NCI-H2081 treated with DMSO at 0.1 percent for 48 hours (cell line): Measurements from ENCODE around the gene RASSF1.

ENCODE experiments used
- DNase-seq: peaks from one replicate; lab custom pipeline; 2025; lab: John Stamatoyannopoulos, UW

RASSF1 gene

GRCh38 chr3:50365842-50366220, 25.2 kb upstream of the RASSF1 start:
- no peak for DNase-seq

DNA sequence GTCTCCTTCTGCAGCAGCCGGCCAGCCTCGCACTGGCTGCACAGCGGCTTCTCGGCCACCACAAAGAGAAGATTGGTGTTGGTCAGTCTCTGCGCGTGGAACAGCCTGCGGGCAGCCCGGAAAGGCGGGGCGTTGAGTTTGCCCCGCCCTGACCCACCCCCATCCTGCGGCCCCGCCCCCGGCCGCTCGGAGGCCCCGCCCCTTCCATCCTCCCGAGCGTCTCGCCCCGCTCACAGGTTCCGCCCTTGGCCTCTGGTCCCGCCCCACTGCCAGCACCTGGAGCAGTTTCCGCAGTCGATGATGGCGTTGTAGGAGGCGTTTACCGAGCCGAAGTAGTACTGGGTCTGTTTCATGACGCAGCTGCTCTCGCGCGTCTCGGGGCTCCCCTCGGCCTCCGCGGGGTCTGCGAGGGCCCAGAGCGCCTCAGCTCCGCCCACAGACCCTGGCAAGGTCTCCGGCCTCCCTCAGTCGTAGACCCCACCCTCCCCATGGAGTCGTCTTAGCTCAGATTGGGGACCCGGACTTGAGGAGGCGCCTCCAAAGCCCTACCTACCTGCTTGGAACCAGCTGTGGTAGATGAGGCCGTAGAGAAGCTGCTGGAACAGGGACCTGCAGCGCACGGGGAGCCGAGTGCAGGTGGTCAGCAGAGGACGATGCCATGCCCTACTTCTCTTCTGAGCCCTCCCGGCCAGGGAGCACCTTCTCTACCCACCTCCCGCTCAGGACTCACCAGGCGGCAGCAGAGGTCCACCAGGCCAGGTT, 24.6 kb upstream of the RASSF1 start:
- peak; percentile 21 for DNase-seq

DNA sequence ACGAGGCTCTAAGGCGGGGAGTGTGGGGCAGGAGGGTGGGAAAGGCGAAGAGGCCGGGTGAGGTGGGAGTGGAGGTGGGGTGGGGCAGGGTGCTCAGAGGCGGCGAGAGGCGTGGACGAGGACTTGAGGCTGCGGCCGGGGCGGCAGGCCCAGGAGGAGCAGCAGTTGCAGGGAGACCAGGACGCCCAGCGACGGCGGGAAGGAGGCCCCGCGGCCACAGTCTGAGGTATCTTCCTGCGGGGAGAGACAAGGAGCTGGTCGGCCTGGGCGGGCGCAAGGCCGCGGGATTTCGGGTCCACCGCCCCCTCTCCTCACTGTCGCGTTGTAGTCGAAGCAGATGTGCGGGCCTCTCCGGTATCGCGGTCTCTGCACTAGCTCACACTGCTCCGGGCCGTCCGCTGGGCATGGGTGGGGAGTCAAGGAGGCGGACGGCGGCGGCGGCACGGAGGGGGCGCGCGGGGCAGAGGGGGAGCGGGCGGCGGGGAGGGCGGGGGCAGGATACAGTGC, 24.0 kb upstream of the RASSF1 start:
- no peak for DNase-seq

DNA sequence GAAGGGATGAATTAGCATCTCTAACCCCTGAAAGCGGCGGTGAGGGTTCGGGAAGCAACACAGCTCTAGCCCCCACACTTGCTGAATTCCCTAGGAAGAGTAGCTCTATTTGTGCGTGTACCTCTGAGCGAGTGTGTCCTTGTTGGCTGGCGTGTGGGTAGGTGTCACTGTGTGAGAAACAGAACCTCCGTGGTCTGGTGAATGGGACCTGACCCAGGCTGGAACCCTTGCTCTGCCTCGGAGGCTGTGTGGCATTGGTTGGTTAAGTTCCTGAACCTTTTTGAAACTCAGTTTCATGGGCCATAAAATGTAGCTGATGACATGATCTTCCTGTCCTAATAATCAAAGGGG, 19.1 kb upstream of the RASSF1 start:
- no peak for DNase-seq

- peak; percentile 66 for DNase-seq
Measured at GRCh38 chr3:50358911-50359759, 18.5 kb upstream of the RASSF1 start, which contains the start of gene TMEM115. Gene TMEM115, minus strand, starts transcription at chr3:50359521. Its CDS starts 458 bp downstream, at chr3:50359063.

DNA sequence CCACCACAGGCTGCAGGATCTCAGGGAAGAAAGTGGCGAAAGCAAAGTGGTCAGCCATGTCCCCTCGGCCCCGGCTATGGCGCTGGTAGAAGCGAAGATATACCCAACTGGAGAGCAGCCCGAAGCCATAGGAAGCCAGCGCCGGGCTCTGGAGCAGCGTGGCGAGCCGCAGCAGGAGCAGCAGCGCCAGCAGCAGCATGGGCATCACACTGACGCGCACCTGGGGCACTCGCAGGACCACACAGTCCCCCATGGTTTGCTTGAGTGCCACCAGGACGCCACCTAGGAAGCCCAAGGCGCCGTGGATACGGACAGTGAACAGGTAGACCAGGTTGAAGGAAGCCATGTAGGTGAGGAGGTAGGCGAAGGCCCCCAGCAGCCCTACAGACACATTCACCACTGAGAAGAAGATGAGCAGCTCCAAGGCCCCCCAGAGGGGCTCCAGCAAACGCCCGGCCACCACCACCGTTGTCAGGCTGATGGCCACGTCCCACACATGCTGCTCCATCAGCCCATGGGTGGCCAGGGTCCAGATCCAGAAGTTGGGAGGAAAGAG, 17.8 kb upstream of the RASSF1 start:
- DNase-seq = no peak

DNA sequence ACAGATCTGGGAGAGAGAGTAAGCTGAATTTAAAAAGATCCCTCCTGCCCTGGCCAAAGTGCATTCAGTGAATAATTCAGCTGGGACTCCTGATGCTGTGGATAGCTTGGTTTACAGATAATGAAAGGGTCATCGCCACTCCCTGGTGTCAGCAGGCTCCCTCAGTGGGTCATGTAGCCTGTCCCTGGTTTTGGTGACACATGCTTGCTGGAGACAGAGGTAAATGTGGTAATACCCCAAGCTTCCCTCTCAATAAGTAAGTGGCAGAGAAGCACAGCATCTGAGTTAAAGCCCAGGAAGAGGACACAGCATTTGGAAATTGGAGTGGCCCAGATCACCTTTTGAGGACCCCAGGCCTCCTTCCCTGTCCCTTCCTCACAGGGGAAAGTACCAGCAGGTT, 16.8 kb upstream of the RASSF1 start:
- no peak for DNase-seq

GRCh38 chr3:50356553-50356952, 15.9 kb upstream of the RASSF1 start:
- DNase-seq = no peak

- DNase-seq = no peak
Measured at GRCh38 chr3:50355829-50356552, 15.4 kb upstream of the RASSF1 start.

DNA sequence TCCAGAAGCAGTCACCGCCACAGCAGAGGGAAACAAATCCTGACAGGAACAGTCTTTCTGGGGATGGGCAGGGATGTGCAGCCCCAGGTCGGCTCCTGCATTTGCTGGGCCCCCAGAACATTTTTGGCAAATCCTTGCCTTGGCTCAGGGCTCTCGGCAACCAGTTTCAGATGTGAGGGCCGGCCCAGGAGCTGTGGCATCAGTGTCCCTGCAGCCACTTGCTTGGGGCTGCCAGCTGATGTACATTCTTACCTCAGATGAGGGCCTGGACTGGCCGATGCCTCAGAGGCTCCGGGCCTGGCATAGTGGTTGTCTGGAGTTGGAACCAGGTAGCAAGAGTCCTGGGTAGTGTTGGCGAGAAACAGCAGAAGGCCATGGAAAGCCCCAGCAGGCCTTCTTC, 14.2 kb upstream of the RASSF1 start:
- no peak for DNase-seq

GRCh38 chr3:50354186-50354764, 13.6 kb upstream of the RASSF1 start:
- no peak for DNase-seq

- no peak for DNase-seq
Measured at GRCh38 chr3:50353245-50354004, 12.8 kb upstream of the RASSF1 start.

DNA sequence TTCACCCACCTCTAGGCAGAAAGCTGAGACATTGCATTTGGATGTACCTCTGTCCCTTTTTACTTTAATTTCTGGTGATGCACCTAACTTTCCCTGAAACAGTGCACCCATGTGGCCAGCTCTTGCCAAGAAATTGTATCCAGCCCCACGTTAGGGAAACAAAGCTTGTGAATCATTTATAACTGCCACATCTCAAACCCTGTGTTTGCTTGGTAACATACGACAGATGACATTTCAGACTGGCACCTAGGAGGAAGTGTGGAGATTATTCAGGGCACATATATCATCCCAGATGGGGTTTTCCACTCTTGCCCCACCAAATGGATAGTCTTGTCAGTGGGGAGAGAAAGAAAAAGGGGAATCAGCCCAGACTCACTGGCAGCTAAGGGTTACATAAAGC, 12.1 kb upstream of the RASSF1 start:
- DNase-seq = no peak

- DNase-seq = no peak
Measured at GRCh38 chr3:50351323-50351697, 10.7 kb upstream of the RASSF1 start.

DNA sequence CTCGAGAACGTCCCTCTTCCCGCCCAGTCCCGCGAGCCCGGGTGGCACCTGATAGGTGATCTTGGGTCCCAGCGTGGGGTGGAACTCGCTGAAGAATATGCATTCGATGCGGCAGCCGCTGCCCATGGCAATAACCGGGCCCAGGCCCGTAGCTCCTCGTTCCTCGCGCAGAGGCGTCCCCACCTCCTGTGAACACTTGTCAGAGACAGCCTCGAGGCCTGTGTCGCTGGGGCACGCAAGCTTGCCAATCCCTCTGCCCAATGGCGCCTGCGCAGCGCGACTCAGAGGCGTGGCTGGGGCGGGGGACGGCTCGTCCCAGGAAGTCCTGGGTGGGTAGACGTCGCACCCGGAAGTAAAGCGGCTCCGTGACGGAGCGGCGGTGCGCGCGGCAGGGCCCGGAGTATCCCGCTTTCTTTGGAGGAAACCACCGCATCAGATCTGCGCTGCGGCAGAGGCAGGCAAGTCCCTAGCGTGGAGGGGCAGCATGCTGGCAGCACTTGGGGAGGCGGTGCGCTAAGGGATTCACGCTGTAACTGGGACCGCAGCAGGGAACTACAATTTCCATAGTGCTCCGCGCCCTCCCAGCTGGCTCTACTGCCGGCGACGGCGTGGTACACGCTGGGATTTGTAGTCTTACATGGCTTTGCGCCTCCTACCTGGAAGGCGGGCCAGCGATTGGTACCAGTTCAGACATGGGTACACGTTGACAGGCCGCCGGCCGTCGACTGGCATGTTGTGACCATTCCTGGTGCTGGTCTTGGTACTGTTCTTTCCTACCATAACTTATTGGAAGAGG, 10.1 kb upstream of the RASSF1 start, which contains the start of the genes CYB561D2 and NPRL2:
Gene CYB561D2 (plus strand): TSS at position 336 of the 796 bp plus-strand sequence. CDS start 572 bp downstream, outside the sequence.
Gene NPRL2 (minus strand): TSS at position 249 of the 796 bp plus-strand sequence. CDS start 123 bp downstream, at position 126.
- peak; percentile 62 for DNase-seq

DNA sequence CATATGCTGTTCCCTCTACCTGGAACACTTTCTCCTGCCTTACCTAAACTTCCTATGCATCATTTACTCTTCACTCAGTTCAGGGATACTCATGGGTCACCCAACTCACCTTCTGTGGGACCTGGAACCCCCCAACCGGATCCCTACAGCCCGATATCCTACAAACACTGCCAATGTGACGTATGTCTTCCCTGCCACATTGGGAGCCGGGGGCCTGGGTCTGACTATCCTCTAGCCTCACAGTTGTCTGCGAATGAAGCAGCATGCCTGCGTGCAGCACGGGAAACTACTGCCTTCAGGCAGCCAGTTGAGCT, 9.5 kb upstream of the RASSF1 start:
- no peak for DNase-seq

GRCh38 chr3:50347187-50347813, 6.7 kb upstream of the RASSF1 start:
- no peak for DNase-seq

DNA sequence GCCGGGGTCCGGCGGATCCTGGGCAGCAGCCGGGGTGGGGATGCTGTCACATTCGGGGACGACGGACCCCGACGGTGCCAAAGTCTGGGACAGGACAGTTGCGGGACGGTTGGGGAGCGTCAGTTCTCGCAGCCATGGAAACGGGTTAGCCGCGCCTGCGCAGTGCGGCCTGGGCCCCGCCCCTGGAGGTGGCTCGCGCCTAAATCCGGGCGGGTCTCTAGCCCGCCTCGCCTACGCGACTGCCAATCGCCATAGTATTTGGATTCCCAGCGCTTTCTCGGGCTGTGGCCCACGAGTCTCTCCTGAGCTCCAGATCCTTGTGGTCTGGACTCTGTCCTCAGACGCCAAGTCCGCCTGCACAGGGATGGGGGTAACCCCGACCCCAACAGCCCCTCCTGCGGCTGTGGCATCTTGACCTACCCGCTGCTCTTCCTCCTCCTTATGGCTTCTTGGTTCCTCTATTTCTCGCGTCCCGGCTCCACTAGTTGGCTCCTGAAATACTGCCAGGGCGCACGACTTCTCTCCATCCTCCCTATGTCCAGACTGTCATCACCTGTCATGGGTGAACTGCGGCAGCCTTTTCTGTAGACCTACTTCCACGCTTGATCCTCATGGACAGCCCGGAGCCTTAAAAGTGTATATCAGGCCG, 5.1 kb upstream of the RASSF1 start, which contains the start of gene ZMYND10:
Gene ZMYND10 (minus strand): TSS at position 147 of the 649 bp plus-strand sequence. CDS start 153 bp downstream, outside the sequence.
- no peak for DNase-seq

DNA sequence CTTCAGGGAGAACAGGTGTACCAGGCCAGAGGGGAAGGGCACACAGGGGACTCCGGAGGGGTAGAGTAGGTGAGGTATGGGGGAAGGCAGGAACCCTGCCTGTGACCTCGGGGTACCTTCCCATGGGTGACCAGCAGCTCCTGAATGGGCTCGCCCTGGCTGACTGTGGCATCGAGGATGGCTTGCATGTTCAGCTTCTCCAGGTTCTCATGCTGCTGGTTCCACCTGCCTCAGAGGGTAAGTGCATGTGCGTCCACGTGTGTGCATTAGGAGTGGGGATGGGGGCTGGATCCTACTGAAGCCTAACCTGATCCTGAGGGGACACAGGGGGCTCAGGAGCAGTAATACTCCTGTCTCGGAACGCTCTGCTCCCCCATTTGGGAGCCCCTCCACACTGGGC, 4.4 kb upstream of the RASSF1 start:
- no peak for DNase-seq
